ENCODE measurements around the gene YTHDF1. TPM values are rescaled to one million over a fixed set of nuclear protein-coding genes. Genes with fewer than 3 reads are reported as not detected.
"Not testable (repeated sequence)": the region's sequence is repeated elsewhere in the genome, so short reads cannot be mapped to it uniquely, and the experiment has no call there.

YTHDF1 gene
- total RNA-seq, 4 donors from 2014 or later, result 21.2 to 49.6 (median 25.8) TPM

GRCh38 chr20:63162206-63162795 is 53.6 kb downstream of the YTHDF1 start:
- DNase-seq (ENCODE audit: low spot score) (no peak), ATAC-seq (ENCODE audit: low FRiP score) (no peak)
- no peak for TF ChIP-seq CTCF (IDR thresholded peaks at IDR 0.05)

DNA sequence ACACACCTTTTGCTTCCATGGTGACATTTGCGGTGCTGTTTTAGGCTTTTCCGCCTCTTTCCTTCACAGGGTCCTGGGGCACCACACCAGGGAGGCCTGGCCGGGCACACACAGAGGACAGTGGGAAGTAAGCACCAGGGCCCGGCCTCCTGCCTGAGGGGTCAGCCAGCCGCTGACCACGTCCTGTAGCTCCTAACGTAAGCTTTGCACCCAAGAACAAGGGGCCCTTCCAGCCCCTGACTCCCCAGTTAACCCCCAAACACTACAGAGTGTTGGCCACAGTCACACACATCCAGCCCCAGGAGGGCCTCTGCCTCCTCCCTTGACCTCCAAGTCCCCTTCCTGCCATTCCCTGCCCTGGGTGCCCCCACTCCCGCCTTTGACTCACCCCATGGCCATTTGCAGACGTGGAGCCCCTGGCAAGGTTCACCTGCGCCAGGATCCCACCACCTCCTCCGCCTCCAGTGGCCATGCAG is 54.7 kb downstream of the YTHDF1 start:
- ATAC-seq (ENCODE audit: low FRiP score) (no peak), DNase-seq (ENCODE audit: low spot score) (no peak)
- no peak for TF ChIP-seq CTCF (IDR thresholded peaks at IDR 0.05)

- TF ChIP-seq CTCF (IDR thresholded peaks at IDR 0.05), result no peak
- DNase-seq (ENCODE audit: low spot score) (no peak), ATAC-seq (ENCODE audit: low FRiP score) (no peak)
Measured at GRCh38 chr20:63160641-63161175, 55.2 kb downstream of the YTHDF1 start.

GRCh38 chr20:63159826-63160640 is 55.9 kb downstream of the YTHDF1 start:
- no peak for ATAC-seq (ENCODE audit: low FRiP score)
- TF ChIP-seq CTCF (IDR thresholded peaks at IDR 0.05), result no peak

DNA sequence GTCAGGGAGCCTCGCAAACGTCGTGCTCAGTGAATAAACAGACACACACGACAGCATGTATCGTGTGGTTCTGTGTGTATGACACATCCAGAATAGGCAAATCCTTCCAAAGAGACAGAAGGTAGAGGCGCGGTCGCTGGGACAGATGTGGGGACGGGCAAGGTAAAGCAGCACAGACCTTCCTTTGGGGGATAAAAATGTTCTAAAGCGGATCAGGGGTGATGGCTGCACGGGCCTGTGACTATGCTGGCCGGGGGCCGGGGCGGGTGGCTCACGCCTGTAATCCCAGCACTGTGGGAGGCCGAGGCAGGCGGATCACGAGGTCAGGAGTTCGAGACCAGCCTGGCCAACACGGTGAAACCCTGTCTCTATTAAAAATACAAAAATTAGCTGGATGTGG is 56.7 kb downstream of the YTHDF1 start:
- ATAC-seq (ENCODE audit: low FRiP score); DNase-seq (ENCODE audit: low spot score): not testable (repeated sequence)

More at GRCh38 chr20:63159826-63160640, 55.9 kb downstream of the YTHDF1 start:
- no peak for DNase-seq (ENCODE audit: low spot score)

- TF ChIP-seq CTCF (IDR thresholded peaks at IDR 0.05), result no peak
- DNase-seq (ENCODE audit: low spot score) (no peak), ATAC-seq (ENCODE audit: low FRiP score) (no peak)
Measured at GRCh38 chr20:63158845-63159244, 57.1 kb downstream of the YTHDF1 start.

DNA sequence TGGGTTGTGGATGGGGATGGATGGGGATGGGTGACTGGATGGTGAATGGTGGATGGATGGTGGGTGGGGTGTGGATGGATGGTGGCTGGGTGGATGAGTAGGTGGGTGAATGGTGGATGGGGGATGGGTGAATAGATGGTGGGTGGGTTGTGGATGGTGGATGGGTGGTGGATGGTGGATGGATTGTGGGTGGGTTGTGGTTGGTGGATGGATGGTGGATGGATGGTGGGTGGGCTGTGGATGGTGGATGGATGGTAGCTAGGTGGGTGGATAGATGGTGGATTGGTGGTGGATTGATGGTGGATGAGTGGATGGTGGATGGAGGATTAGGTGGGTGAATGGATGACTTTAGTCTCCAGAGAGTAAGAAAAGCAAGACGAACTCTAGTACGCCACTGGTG is 57.6 kb downstream of the YTHDF1 start:
- ATAC-seq (ENCODE audit: low FRiP score), result no peak

DNA sequence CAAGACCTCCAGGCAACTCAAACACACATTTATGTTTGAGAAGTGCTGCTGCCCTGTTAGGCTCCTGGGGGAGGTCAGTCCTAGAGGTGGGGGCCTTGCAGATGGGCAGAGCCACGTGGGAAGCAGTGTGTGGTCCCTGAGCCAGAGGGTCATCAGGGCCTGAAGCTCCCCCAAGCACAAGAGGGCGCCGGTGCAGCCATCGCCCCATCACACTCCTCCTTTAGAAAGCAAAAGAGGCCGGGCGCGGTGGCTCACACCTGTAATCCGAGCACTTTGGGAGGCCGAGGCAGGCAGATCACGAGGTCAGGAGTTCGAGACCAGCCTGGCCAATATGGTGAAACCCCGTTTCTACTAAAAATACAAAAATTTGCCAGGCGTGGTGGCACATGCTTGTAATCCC is 58.5 kb downstream of the YTHDF1 start:
- DNase-seq (ENCODE audit: low spot score); ATAC-seq (ENCODE audit: low FRiP score): not testable (repeated sequence)

More for the DNA sequence above, 57.6 kb downstream of the YTHDF1 start:
- no peak for TF ChIP-seq CTCF (IDR thresholded peaks at IDR 0.05)
- no peak for DNase-seq (ENCODE audit: low spot score)

Measured in omental fat pad (tissue), 4 donors.